HG02852 (cell line): Measurements from ENCODE around the gene FAM163B.

Experiments used
- ATAC-seq: cut with Tn5 transposase; IDR thresholded peaks from one replicate; pipeline ENCODE4 v1.9.1; 2021; ENCODE audit warnings: mild to moderate bottlenecking, moderate library complexity; ENCODE audit not compliant: unreplicated experiment

The FAM163B gene

GRCh38 chr9:133552236-133552635, 57.0 kb downstream of the FAM163B start:
- no peak for ATAC-seq

GRCh38 chr9:133551446-133551845, 57.7 kb downstream of the FAM163B start:
- no peak for ATAC-seq

- no peak for ATAC-seq
Measured at GRCh38 chr9:133547116-133547515, 62.1 kb downstream of the FAM163B start.

- no peak for ATAC-seq
Measured at GRCh38 chr9:133546287-133546680, 62.9 kb downstream of the FAM163B start.

- no peak for ATAC-seq
Measured at GRCh38 chr9:133545494-133546286, 63.5 kb downstream of the FAM163B start.

- ATAC-seq, result no peak
Measured at GRCh38 chr9:133543772-133544467, 65.3 kb downstream of the FAM163B start.

- no peak for ATAC-seq
Measured at GRCh38 chr9:133542002-133542401, 67.2 kb downstream of the FAM163B start.

- ATAC-seq, result no peak
Measured at GRCh38 chr9:133540698-133541025, 68.5 kb downstream of the FAM163B start.

- no peak for ATAC-seq
Measured at GRCh38 chr9:133539991-133540697, 69.0 kb downstream of the FAM163B start.

- no peak for ATAC-seq
Measured at GRCh38 chr9:133538851-133539833, 70.0 kb downstream of the FAM163B start.

- no peak for ATAC-seq
Measured at GRCh38 chr9:133538176-133538575, 71.0 kb downstream of the FAM163B start.

GRCh38 chr9:133537257-133537656, 71.9 kb downstream of the FAM163B start:
- no peak for ATAC-seq

GRCh38 chr9:133536536-133536935, 72.7 kb downstream of the FAM163B start:
- ATAC-seq, result no peak

- no peak for ATAC-seq
Measured at GRCh38 chr9:133536080-133536479, 73.1 kb downstream of the FAM163B start.

- ATAC-seq, result no peak
Measured at GRCh38 chr9:133535306-133535877, 73.8 kb downstream of the FAM163B start.

GRCh38 chr9:133534346-133535291, 74.6 kb downstream of the FAM163B start, which contains the start of gene ADAMTSL2:
TSS of gene ADAMTSL2 (plus strand) at chr9:133534704. CDS start at chr9:133536713, 2,009 bp downstream.
- ATAC-seq, result no peak

GRCh38 chr9:133533857-133534256, 75.3 kb downstream of the FAM163B start:
- no peak for ATAC-seq

- no peak for ATAC-seq
Measured at GRCh38 chr9:133532937-133533668, 76.1 kb downstream of the FAM163B start.
